ENCODE measurements around the gene ADGRV1.

The ADGRV1 gene

DNA sequence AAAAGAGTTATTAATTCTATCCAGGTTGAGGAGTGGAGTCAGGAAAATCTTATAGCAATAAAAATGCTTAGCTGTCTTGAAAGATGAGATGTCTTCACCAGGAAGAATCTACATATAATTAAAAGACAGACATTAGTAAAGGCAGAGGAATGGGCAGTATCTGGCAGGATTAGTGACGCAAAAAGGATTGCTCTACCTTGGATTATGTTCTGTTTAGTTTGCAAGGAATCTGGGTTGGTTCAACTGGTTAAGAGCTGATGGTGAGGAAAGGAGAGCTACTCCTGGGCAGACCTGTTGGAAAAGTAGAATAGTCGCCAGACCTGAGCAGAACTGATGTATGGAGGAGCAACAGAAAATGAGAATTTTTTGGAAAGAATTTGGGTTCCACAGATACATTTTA, 318.5 kb downstream of the ADGRV1 start:
- no peak for DNase-seq (ENCODE audit: low spot score)

DNA sequence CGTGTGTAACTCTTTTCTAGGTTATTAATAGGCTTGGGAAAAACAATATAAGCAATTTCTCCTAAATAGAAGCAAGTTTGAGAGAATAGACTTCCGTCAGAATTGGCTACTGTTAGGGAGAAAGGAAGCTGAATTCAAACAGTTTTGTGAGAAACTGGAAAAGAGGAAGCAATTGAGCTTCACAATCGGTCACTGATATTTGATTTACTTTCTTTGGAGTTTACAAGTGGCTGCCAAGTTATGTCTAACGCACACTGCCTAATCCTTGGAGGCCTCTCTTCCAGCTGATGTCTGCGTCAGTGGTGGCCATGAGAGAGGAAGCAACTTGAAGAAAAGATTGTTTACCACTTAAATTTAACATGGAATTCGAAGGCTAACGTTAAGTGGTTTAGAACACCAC, 319.5 kb downstream of the ADGRV1 start:
- no peak for DNase-seq (ENCODE audit: low spot score)

DNA sequence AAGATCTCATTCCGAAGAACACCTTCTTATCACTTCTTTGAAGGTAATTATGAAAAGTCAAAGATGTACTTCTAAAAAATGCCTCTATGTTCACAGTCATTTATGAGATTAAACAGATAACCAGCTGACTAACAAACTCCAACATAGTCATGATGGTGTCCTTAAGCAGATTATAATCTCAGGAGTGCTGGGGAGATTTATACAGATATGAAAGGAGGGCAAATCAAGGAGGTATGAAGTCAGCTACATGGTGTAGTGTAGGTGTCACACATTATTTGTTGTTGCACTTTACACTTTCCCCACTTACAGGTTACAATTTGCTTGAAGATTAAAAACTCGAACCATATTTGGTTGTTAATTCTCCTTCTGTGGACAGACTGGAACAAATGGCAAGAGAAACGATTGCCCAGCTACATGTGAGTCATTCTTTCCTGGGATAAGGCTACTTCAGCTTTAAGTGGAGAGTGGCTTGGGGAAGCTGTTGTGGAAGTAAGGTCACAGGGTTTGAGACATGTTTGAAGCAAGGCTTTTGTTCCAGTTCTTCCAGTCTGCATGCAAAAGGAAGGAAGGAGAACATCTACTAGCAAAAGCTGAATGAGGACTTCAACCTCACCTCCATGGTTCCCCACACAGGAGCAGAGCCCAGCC, 320.1 kb downstream of the ADGRV1 start:
- no peak for DNase-seq (ENCODE audit: low spot score)

DNA sequence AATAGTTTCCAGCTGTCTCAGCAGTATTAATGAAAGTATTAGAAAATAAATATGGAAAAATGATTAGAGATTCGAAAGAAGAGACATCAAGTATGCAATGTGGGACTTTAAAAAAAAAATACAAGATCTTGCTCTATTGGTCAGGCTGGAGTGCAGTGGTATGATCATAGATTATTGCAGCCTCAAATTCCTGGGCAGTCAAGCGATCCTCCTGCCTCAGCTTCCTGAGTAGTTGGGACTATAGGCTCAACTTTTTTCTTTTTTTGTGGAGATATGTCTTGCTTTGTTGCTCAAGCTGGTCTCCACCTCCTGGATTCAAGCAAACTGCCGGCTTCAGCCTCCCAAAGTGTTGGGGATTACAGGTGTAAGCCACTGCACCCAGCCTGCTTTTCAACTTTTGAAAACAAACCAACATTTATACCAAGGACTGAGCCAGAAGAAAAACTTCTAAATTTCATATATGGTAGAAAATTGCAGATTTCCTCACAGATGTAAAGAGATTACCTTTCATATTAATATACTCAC, 323.1 kb downstream of the ADGRV1 start:
- no peak for DNase-seq (ENCODE audit: low spot score)

DNA sequence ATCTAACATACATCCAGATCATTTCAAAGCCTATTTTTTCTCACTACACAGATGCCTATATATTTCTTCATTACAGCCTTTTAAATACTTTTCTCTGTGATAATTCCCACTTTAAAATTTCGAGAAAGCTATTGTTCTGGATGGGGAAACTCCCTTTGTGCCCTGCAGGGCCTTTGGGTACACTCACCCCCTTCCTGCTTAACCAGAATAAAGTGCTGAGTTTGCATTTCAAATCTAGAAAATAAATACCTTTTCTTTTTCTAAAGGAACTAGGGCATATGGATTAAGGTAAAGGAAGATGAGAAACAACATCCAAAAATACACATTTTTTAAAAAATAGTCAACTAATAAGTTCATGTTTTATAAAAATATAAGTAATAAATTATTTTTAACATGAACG, 323.9 kb downstream of the ADGRV1 start:
- no peak for DNase-seq (ENCODE audit: low spot score)

DNA sequence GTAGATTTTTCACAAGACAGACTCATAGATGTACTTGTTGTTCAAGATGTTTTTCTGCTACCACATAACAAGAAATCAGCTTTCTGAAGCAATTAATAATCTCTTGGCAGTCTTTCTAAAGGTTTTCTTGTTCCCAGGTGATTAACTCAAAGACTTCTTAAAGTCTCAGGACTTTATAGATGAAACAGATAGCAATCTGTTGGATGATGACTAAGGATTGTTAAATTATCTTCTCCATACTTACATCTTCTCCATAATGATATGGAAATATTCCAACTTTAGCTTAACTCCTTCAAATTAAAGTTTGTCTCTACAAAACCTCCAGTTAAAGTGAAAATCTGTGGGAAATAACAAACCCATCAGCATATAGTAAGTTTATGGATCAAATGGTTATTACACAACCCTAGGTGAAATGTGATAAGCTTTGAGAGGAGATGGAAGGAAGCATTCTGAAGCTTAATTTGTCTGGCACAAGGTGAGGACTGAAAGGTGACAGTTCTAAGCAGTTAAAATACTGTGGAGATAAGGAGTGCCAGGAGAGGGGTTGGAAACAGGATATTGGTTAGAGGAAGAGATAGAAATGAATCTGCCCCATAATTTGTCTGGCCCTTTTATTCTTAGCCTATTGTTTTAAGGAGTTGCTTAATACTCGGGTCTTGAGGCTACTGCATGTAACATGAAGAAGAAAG, 326.7 kb downstream of the ADGRV1 start:
- no peak for DNase-seq (ENCODE audit: low spot score)

DNA sequence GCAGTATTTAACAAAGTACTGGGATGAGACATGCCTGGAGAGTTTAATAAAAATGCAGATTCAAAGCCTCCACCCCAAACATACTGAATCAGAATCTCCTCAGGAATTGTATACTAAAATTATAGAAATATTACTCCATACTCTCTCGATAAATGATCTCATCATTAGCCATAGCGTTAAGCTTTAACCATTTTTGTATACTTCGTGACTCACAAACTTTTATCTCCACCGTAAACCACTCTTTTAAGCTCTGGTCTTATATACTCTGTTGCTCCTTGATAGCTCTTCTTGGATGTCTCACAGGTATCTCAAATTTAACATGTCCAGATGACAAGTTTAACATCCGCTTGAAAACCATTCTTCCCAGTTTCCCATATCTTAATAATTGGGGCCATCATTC, 327.8 kb downstream of the ADGRV1 start:
- no peak for DNase-seq (ENCODE audit: low spot score)

DNA sequence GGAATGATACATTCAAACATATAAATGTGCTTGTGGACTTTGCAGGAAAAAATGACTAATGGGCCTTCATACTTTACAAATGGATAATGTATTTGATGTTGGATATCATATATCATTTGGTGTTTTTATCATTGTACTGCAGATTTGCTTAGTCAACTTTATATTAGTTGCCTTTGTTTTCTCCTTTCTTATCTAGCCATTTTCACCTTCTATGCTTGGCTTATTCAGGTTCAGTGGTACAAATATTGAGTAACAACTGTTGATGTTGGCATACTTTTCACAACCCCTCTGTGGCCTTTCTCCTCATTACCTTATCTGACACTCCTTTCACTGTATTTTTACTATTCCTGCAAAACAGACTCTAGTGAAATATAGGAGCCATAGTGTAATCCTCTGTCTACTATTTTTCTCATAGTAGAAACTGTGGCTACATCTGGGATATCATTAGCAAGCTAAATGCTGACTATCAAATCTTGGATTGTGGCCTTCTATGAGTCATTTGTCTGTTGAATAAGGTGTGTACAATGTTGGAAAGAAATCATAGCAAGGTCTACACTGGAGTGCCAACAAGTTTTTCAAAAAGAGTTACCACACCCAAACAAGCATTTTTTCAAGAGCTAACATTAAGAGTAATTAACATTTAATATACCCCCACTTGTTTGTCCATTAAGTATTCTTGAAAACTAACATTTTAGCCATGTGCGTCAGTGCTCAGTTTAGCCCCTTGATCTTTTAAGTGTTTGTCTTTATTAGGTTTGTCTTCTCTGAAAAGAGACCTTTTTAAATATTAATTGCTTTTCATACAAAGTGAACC, 330.1 kb downstream of the ADGRV1 start:
- DNase-seq (ENCODE audit: low spot score) = no peak

DNA sequence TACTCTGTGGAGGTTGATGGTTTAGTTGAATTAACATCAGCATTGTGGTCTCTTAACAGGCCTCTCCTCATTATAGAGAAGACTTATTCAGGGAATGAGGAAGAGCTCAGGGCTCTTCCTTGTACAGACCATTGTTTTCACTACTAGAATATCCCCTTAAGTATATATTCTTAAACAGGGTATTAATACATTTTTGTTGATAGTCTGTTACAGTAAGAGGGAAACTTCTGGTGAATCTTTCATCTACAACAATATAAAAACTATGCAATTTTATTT, 330.7 kb downstream of the ADGRV1 start:
- no peak for DNase-seq (ENCODE audit: low spot score)

DNA sequence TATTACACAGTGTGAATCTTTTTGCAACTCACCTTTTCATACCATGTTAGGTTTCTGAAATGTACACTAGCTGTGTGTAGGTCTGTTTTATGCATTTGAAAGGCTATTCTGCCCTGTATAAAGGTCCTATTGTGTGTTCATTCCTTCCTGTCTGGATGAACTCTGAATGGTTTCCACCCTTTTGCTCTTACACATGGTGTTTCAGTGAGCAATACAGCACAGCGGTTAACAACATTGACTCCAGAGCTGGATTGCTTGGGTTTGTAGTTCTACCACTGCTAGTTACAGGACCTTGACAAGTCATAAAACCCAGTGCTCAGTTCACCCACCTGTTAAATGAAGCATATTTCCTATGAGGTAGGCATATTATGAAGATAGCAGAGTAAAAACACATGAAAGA, 331.6 kb downstream of the ADGRV1 start:
- no peak for DNase-seq (ENCODE audit: low spot score)

DNA sequence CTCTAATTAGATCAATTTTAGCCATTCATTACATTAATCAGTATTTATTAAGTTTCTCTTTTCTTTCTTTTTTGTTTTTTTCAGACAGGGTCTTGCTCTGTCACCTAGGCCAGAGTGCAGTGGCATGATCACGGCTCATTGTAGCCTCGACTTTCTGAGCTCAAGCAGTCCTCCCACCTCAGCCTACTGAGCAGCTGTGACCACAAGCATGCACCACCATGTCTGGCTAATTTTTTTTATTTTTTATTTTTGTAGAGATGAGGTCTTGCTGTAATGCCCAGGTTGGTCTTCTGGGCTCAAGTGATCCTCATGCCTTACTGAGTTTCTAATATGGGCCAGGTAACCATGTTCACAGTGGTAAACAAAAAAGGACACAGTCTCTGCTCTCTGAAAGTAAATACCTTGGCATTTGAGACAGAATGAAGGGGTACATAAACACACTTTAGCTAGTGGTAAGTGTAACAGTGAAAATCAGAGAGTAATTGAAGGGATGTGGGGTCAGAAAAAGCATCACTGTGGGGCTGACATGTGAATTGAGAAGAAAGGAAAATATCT, 336.3 kb downstream of the ADGRV1 start:
- DNase-seq (ENCODE audit: low spot score) = no peak

DNA sequence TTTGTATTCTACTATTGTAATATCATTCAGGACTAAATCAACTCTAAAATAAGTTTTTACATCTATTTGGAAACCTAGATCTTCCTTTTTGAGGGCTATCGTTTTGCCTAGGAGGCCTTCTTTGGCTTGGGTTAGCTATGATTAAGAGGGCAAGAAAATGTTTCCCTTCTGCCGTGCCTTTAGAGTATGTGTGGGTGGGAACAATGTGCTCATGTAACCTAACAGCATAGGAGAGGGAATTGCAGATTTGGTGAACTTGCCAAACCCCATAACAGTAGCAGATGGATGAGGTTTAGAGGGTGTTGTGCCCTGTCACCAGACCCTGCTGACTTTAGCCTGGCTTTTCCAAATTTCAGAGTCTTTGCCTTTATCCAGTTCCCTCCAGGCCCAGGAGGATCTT, 339.0 kb downstream of the ADGRV1 start:
- DNase-seq (ENCODE audit: low spot score) = no peak

DNA sequence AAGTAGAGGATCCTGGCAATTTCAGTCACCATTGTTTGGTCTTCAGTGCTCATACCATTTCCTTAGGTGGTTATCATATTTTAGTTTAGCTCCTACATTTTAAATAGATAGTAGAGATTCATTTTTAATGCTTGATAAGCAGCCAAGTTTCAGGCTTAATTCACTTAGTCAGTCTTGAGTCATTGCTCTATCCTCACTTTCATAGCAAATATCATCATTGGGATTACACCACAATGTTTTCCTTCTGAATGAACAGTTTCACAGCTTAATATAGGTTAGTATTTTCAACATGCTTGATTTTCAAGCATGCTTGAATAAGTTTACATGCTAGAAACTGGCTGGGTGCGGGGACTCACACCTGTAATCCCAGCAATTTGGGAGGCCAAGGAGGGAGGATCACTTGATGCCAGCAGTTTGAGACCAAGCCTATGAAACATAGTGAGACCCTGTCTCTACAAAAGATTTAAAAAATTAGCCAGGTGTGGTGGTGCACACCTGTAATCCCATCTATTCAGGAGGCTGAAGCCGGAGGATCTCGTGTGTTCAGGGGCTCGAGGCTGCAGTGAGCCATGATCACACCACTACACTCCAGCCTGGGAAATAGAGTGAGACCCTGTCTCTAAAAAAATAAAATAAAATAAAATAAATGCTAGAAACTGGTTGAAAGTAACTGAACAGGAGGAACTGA, 339.9 kb downstream of the ADGRV1 start:
- peak; percentile 13 for DNase-seq (ENCODE audit: low spot score)

DNA sequence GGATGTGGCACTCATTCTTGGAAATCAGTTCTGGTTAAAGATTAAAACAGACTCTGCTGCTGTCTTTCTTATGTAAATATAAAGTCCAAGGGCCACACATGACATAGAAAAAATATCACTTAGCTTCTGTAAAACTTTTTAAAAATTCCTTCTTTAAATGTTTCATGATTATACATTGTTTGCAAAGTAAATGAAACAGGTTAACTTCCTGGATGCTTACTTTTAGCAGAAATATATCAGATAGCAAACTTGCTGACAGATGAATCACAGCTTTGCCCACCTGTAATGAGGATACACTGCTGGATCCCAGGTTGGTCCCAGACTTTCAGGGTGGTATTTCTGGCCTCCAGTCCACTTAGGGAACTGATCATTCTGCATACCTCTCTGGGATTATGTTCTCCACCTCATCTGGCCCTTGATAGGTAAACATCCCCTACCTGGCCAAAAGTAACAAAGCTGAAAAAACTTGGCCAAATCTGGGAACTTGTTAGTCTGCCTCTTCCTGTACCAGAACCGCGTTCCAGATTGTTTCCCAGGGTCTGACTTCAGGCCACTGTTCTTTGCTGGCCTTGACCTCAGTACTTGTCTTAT, 340.5 kb downstream of the ADGRV1 start:
- DNase-seq (ENCODE audit: low spot score) = no peak

DNA sequence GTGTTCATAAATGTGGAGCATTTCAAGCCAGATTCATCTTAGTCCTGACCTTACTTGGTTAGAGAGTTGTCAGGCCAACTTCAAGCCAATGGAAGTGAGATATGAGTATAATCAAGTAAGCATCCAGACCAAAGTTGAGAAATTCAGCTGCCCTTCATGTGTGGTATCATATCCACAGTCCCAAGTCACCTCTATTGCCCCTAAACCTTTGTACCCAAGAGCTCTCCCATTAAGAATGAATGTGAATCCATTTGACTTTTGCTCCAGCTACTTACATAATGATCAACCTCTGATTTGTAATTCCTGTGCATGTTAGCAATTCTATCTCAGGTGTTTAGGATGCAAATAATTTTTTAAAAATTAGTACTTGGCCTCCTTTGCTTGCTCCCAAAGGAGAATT, 342.7 kb downstream of the ADGRV1 start:
- DNase-seq (ENCODE audit: low spot score) = no peak

DNA sequence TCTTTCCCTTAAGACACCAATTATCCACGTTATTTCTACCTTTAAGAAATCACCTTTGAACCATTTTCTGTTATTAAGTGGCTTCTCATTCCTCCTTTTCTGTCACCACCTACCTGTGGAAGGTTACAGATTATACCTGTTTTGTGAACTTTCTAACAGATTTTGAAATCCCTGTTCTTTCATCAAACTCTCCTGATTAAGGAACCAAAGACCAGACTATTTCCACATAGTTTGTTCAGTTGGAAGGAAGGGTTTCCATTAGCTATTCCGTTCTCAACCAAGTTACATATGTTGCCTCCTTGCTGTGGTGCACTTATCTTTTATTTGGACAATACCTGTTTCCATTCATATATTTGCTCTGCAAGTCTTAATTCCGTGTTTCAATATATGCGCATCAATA, 343.6 kb downstream of the ADGRV1 start:
- no peak for DNase-seq (ENCODE audit: low spot score)

DNA sequence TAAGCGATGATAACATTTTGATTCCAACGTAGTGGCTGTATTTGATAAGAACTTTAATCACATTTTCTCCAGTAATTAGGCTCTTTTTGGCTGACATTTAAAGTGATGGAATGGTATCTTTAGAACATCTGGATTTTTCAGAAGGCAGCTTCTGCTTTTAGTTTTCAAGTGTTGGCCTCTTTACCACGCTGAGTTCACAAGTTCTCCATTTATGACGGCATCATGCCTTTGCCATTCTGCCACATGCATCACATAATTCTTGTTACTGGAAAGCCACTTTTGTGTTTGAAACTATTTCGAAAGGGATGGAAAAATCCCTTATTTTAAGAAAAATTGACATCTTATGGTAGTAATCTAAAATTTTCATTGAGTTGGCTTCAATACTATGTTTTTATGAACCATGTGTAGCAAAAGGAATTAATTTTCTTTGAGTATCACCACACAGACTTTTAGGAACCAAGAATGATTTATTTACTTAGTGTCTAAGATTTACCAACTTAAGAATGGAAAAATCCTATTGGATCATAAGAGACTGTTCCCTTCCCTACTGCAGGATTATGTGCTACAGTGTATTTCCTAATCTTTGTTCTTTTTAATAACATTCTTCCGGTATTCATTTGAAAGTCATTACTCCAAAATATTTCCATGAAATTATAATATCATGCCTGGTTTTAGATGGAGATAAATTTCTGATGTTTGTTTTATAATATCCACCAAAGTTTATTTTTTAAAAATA, 344.2 kb downstream of the ADGRV1 start:
- DNase-seq (ENCODE audit: low spot score) = no peak

DNA sequence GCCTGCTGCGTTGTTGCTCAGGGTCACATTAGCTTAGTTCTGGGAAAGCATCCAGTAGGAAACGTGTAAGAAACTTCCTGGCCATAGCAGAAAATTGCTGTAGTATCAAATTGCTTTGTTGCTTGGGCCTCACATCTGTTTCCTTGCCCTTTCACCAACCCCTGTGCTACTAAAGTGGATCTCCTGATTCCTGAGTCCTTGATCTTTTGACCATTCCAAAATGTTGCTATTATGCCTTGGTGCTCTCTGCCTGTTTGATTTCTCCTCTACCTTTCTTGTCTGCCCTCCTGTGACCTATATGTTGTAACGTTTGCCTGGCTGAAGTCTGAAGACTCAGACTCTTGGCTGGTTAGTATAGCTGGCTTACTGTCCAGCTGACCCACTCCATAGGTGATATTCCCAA, 350.5 kb downstream of the ADGRV1 start:
- DNase-seq (ENCODE audit: low spot score) = no peak

DNA sequence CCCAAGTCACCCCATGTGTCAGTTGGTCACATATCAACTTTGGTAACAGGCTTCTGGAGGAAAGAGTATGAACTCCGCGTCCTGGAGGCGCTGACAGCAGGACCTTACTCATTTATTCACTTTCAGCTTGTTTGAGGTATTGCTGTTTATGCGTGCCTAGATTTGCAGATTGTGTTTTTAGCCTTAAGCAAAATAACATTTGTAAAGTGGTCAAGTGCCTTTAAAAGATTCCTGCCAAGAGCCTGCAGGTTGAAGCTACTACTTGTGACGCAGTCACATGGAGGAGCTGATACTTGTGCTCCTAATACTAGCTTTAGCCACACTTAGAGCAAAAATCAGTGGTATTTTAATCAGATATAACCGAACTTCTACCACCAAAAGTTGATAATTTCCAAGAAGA, 351.3 kb downstream of the ADGRV1 start:
- no peak for DNase-seq (ENCODE audit: low spot score)

DNA sequence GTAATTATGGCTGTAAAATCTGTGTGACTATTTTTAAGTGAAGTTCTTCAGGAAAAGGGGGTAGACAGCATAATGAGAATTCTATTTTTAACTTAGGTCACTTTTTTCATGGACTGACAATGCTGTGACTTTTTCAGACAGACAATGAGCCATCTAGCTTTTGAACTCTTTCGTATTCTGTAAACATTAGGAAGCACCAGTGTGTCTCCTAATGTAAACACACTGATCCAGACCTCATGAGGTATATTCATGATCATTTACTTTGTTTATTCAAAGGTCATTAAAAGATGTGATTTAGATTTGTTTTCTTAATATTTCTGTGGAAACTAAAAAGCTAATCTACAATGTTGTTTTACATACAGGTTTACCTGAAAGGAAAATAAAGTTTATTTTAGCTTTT, 352.6 kb downstream of the ADGRV1 start:
- DNase-seq (ENCODE audit: low spot score) = no peak

DNA sequence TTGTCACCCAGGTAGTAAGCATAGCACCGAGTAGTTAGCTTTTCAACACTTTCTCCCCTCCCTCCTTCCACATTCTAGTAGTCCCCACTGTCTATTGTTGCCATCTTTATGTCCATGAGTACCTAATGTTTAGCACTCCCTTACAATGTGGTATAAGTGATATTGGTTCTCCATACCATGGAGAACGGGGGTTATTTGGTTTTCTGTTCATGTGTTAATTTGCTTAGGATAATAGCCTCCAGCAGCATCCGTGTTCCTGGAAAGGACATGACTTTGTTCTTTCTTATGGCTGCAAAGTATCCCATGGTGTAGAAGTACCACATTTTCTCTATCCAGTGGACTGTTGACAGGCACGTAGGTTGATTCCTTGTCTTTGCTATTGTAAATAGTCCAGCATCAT, 353.9 kb downstream of the ADGRV1 start:
- DNase-seq (ENCODE audit: low spot score) = no peak
